SJSA1 (cell line): ENCODE measurements around the gene SHD. TPM values are rescaled to one million over a fixed set of nuclear protein-coding genes. Genes with fewer than 3 reads are reported as not detected.
A peak's percentile ranks its signal among the peaks of the same experiment; 100 is the strongest.
"Not testable (repeated sequence)": the region's sequence is repeated elsewhere in the genome, so short reads cannot be mapped to it uniquely, and the experiment has no call there.

ENCODE experiments used
- DNase-seq, 2 experiments: peaks; one replicate each; pipeline ENCODE4 v3.0.0-alpha.2; 2015 to 2020; ENCODE audit warnings: low spot score in 2 of 2, low read depth in 1 of 2
- H3K27ac ChIP-seq: fragments of 250-450 bp; sonication (Bioruptor Pico); 2 replicates; pipeline ENCODE4 v1.5.1; 2020; ENCODE audit warnings: mild to moderate bottlenecking, moderate library complexity
- H3K27me3 ChIP-seq: fragments of 250-450 bp; sonication (Bioruptor Pico); replicated peaks from 2 replicates; pipeline ENCODE4 v1.5.1; 2020; ENCODE audit warnings: mild to moderate bottlenecking, moderate library complexity
- H3K36me3 ChIP-seq: fragments of 250-450 bp; sonication (Bioruptor Pico); 2 replicates; pipeline ENCODE4 v1.5.1; 2020; ENCODE audit warnings: mild to moderate bottlenecking
- H3K4me1 ChIP-seq: fragments of 250-450 bp; sonication (Bioruptor Pico); replicated peaks from 2 replicates; pipeline ENCODE4 v1.6.1; 2021; ENCODE audit warnings: mild to moderate bottlenecking
- H3K4me3 ChIP-seq: fragments of 250-450 bp; sonication (Bioruptor Pico); 2 replicates; pipeline ENCODE4 v1.5.1; 2020; ENCODE audit warnings: mild to moderate bottlenecking
- H3K9me3 ChIP-seq: fragments of 250-450 bp; sonication (Bioruptor Pico); replicated peaks from 2 replicates; pipeline ENCODE4 v1.5.1; 2020; ENCODE audit warnings: mild to moderate bottlenecking
- total RNA-seq: library from RNA; depleted of rRNA; stranded (reverse); fragments of >200 nt; shearing (Covaris generic); gene quantifications from 2 replicates; pipeline ENCODE4 v1.2.3, GENCODE V29; 2014

Gene SHD
- total RNA-seq, 1 experiment from 2014 or later = not detected

DNA sequence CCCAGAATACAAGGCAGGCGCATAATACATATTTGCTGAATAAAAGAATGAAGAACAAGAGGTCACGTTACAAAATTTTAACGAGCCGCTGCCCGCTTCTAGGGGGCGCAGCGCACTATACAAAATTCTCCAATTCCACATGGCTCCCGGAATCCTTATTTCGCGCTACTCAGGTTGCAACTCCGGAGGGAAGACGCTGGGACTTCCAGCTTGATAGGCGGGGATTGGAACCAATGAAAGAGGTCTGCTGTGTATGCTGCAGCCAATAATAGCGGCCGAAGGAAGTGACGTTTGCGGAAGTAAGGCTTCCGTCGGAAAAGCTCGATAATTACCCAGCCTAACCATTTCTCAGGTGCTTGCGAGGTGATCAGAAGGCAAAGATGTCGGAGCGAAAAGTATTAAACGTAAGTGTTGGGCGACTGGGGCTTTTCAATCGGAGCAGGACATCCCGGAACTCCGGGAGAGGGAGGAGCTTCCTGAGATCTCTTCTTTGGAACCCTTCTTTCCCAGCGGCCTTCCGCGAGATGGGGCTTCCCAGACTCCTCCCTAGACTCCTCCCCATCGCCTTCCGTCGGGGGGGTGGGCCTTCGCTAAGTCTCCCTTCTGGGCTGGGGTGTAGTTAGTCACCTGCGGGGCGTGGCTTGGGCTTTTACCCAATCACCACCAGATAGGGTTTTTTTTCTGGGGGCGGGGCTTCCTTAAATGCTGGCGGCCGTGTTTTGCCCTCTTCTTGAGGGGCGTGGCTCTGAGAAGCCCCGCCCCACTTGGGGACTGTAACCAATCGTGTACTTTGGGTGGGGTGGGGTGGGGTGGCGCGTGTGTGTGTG lies 32.1 kb upstream of the SHD start, which contains the start of gene YJU2:
TSS of gene YJU2 (plus strand) at position 314 of the 827 bp plus-strand sequence. CDS start at position 381, 67 bp downstream.
- peak within 1 kb of the TSS; percentile 70 for H3K4me3 ChIP-seq
- no peaks in the 10 kb centered on the region; the same call in 1 of the 2 replicates for H3K9me3 ChIP-seq
- H3K27me3 ChIP-seq = no peaks in the 10 kb centered on the region
- peak within 1 kb of the TSS; percentile 94 for H3K27ac ChIP-seq
- peaks cover 31% of the 10 kb centered on the region for H3K36me3 ChIP-seq
- DNase-seq = peak; percentile 100
- H3K4me1 ChIP-seq = peaks cover 5% of the 10 kb centered on the region

DNA sequence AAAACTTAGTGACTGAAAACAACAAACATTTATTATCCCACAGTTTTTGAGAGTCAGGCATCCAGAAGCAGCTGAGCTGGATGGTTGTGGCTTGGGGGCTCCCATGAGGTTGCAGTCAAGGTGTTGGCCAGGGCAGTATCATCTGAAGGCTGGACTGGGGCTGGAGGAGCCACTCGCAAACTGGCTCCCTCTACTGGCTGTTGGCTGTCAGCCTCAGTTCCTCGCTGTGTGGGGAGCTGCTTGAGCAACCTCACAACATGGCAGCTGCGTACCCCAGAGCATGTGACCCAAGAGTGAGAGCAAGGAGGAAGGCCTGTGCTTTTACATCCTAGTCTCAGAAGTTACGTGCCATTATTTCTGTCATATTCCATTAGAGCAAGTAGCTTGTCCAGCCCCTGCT lies 22.5 kb upstream of the SHD start:
- H3K27me3 ChIP-seq = no peaks in the 10 kb centered on the region
- H3K4me1 ChIP-seq = no peaks in the 10 kb centered on the region
- H3K27ac ChIP-seq = no peak overlapping the region
- H3K36me3 ChIP-seq = peaks cover 62% of the 10 kb centered on the region
- H3K9me3 ChIP-seq = peaks cover 20% of the 10 kb centered on the region
- no peak overlapping the region for H3K4me3 ChIP-seq
- no peak for DNase-seq

DNA sequence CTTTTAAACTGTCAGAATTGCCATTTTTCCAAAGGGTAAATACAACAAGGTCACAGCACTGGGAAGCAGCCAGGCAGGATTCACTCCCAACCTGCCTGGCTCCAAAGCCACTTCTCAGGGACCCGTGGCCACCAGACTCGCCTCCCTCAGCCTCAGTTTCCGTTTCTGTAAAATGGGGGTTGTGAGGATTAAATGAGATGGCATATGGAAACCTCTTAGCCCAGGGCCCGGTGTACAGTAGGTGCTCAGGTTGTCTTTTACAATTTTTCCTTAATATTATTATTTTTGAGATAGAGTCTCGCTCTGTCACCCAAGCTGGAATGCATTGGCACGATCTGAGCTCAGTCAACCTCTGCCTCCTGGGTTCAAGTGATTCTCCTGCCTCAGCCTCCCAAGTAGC lies 22.0 kb upstream of the SHD start:
- Histone ChIP-seq H3K4me1 (no peaks in the 10 kb centered on the region), H3K27me3 (no peaks in the 10 kb centered on the region), H3K9me3 (peaks cover 20% of the 10 kb centered on the region), H3K36me3 (peaks cover 62% of the 10 kb centered on the region), H3K4me3 (no peak overlapping the region), H3K27ac (no peak overlapping the region)
- no peak for DNase-seq

DNA sequence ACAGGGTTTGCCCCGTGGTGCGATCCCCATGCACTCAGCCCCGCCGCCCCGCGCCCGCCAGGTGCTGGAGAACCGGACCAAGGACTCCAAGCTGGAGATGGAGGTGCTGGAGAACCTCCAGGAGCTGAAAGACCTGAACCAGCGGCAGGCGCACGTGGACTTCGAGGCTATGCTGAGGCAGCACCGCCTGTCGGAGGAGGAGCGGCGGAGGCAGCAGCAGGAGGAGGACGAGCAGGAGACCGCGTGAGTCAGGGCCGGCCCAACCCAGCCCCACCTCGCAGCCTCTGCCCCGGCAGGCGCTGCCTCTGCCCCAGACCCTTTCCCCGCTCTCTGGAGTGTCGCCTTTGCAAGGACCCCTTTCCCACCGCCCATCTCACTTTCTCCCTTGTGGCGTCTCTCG lies 20.9 kb upstream of the SHD start:
- DNase-seq = no peak
- Histone ChIP-seq H3K4me1 (no peaks in the 10 kb centered on the region), H3K9me3 (peaks cover 19% of the 10 kb centered on the region), H3K27me3 (no peaks in the 10 kb centered on the region), H3K36me3 (peaks cover 64% of the 10 kb centered on the region), H3K27ac (no peak overlapping the region), H3K4me3 (no peak overlapping the region)

DNA sequence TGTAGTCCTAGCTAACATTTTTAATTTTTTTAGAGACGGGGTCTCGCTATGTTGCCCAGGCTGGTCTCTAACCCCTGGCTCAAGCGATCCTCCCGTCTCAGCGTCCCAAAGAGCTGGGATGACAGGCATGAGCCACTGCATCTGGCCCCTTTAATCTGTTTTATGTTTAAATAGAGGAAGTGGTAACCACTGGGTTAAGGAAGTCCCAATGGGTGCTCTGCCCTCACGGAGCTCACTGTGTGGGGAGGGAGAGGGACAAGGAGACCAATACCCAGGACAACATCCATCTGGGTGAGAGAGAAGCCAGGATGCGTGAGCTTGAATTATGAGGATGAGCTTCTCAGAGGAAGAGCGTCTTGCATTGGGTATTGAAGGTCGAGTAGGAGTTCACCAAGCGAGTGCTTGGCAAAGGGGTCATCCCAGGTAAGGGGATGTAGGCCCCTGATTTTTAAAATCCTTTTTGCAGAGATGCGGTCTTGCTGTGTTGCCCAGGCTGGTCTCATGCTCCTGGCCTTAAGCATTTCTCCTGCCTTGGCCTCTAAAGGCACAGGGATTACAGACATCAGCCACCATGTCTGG lies 18.4 kb upstream of the SHD start:
- H3K27ac ChIP-seq = no peak overlapping the region
- DNase-seq = no peak
- no peaks in the 10 kb centered on the region for H3K27me3 ChIP-seq
- H3K36me3 ChIP-seq = peaks cover 44% of the 10 kb centered on the region
- no peak overlapping the region for H3K4me3 ChIP-seq
- no peaks in the 10 kb centered on the region for H3K4me1 ChIP-seq
- 0 out of 2 replicates have a peak, but pooled peaks cover 4% of the 10 kb centered on the region for H3K9me3 ChIP-seq

DNA sequence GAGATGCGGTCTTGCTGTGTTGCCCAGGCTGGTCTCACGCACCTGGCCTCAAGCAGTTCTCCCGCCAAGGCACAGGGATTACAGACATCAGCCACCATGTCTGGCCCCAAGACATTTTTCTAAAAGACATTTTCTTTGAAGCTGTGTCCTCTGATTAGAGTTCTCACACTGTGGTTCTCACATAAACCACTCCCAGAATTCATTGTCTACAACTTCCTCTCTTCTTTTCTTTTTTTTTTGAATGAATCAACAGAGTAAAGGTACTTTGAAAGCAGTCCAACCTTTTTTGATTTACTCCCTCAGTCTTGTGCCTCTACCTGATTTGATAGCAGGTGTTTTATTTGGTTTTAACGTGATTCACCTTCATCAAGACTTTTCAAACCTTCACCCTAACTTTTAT lies 14.3 kb upstream of the SHD start:
- H3K27ac ChIP-seq = no peak overlapping the region
- H3K27me3 ChIP-seq = no peaks in the 10 kb centered on the region
- no peaks in the 10 kb centered on the region for H3K9me3 ChIP-seq
- H3K4me3 ChIP-seq = no peak overlapping the region
- peaks cover 39% of the 10 kb centered on the region for H3K36me3 ChIP-seq
- DNase-seq = no peak
- no peaks in the 10 kb centered on the region for H3K4me1 ChIP-seq

DNA sequence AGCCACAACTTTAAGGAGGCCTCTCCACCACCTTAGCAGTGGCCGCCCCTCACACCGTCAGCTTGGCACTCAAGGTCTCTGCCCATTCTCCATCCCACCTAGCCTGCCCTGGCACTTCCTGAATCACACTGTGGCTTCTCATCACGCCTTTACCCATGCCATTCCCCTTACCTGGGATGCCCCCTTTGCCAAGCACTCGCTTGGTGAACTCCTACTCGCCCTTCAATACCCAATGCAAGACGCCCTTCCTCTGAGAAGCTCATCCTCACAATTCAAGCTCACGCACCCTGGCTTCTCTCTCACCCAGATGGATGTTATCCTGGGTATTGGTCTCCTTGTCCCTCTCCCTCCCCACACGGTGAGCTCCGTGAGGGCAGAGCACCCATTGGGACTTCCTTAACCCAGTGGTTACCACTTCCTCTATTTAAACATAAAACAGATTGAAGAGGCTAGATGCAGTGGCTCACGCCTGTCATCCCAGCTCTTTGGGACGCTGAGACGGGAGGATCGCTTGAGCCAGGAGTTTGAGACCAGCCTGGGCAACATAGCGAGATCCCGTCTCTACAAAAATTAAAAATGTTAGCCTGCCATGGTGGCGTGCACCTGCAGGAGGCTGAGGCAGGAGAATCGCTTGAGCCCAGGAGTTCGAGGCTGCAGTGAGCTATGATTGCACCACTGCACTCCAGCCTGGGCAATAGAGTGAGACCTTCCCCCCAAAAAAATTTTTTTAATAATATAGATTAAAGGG lies 12.6 kb upstream of the SHD start:
- Histone ChIP-seq H3K27ac (no peak overlapping the region), H3K4me3 (no peak overlapping the region), H3K4me1 (no peaks in the 10 kb centered on the region), H3K27me3 (no peaks in the 10 kb centered on the region), H3K9me3 (no peaks in the 10 kb centered on the region), H3K36me3 (peaks cover 31% of the 10 kb centered on the region)
- no peak for DNase-seq

DNA sequence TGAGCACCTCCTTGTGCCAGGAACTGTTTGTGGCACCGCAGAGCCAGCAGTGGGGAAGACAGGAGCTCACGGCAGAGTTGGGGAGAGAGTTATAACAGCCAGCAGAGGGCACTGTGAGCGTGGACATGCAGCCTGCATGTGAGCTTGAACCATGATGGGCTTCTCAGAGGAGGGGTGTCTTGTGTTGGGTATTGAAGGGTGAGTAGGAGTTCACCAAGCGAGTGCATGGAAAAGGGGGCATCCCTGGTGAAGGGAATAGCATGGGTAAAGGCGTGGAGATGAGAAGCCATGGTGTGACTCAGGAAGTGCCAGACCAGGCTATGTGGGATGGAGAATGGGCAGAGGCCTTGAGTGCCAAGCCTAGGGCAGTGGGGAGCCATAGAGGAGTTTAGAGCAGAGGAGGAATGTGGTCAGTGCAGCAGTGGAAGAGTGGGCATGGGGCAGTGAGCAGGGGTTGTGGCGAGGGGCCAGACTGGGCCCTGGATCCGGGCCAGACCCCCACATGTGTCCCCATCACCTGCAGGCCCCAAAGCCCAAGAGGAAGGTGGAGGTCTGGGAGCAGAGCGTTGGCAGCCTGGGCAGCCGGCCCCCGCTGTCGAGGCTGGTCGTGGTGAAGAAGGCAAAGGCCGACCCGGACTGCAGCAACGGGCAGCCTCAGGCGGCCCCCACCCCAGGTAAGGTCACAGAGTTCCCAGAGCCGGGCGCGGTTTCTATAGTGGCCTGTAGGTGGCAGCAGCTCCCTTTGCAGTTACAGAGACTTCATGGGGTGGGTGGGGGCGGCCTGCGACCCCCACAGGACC lies 11.8 kb upstream of the SHD start:
- H3K4me1 ChIP-seq = no peaks in the 10 kb centered on the region
- H3K9me3 ChIP-seq = no peaks in the 10 kb centered on the region
- peak; percentile 48 to 72 for DNase-seq
- H3K36me3 ChIP-seq = peaks cover 27% of the 10 kb centered on the region
- no peaks in the 10 kb centered on the region for H3K27me3 ChIP-seq
- H3K4me3 ChIP-seq = no peak overlapping the region
- H3K27ac ChIP-seq = no peak overlapping the region

DNA sequence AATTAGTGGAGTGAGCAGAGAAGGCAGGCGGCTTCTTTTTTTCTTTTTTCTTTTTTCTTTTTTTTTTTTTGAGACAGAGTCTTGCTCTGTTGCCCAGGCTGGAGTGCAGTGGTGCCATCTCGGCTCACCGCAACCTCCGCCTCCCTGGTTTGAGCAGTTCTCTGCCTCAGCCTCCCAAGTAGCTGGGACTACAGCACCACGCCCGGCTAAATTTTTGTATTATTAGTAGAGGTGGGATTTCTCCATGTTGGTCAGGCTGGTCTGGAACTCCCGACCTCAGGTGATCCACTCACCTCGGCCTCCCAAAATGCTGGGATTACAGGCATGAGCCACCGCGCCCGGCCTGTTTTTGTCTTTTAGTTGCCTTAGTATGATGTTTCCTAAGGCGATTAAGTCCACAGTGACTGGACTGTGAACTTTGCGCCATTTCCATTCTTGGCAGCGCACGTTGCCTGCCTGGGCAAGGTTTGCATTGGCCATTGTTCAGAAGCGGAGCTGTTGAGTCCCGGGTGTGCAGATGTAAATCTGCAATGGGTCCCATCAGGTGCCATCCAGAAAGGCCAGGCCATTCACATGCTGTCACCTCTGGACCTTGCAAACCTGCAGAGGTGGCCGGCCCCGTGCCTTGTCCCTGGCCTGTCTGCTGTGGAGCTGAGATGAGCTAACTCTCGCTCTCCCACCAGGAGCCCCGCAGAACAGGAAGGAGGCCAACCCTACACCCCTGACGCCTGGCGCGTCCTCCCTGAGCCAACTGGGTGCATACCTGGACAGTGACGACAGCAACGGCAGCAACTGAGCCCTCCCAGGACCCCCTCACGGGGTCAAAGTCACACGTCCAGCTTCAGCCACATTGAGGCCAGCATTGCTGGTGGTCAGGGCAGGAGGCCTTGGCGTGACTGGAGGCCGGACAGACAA lies 10.9 kb upstream of the SHD start:
- DNase-seq = no peak
- Histone ChIP-seq H3K27ac (no peak overlapping the region), H3K9me3 (no peaks in the 10 kb centered on the region), H3K4me1 (no peaks in the 10 kb centered on the region), H3K4me3 (no peak overlapping the region), H3K27me3 (no peaks in the 10 kb centered on the region), H3K36me3 (peaks cover 21% of the 10 kb centered on the region)

DNA sequence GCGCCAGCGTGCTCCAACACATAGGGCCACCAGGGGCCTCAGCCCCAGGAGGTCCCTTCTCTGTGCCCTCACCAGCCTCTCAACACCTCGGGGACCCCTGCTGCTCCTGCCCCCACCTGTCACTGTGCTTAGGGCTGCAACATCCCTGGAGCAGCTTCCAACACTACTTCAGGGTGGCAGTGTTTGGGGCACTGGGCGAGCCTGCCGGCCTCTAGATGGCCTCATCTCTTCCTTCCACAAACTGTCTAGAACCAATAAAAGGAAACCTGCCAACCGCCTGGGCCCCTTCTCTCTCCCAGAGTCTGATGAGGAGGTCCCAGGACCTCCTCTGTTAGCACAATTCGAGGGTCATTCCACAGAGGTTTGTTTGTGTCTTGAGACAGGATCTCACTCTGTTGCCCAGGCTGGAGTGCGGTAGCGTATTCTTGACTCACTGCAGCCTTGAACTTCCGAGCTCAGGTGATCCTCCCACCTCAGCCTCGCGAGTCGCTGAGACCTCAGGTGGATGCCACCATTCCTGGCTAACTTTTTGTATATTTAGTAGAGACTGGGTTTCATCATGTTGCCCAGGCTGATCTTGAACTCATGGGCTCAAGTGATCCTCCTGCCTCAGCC lies 10.1 kb upstream of the SHD start:
- no peak overlapping the region for H3K27ac ChIP-seq

DNA sequence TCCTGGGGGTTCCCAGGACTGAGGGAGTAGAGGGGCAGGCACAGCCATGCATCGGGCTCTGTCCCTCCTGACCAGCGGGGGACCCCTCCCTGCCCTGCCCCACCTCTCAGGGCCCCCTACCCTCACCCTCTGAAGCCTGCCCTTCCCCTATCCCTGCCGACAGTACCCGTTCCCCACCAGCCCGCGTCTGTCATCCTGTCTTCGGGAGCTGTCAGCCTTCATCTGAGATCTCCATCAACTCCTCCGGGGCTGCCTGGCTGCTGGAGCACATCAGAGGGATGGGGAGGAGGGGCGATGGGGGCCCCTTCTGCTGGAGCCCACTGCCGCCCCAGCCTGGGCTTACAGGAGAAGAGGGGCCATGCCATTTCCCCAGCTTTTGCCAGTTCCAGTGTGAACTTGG lies 6.2 kb upstream of the SHD start:
- Histone ChIP-seq H3K36me3 (peaks cover 12% of the 10 kb centered on the region), H3K9me3 (no peaks in the 10 kb centered on the region), H3K4me1 (no peaks in the 10 kb centered on the region), H3K27ac (no peak overlapping the region), H3K27me3 (peaks cover 10% of the 10 kb centered on the region), H3K4me3 (no peak overlapping the region)
- DNase-seq = no peak

More for the DNA sequence above, 10.1 kb upstream of the SHD start:
- H3K27me3 ChIP-seq = no peaks in the 10 kb centered on the region
- H3K36me3 ChIP-seq = peaks cover 19% of the 10 kb centered on the region
- no peaks in the 10 kb centered on the region for H3K4me1 ChIP-seq
- no peak overlapping the region for H3K4me3 ChIP-seq
- H3K9me3 ChIP-seq = no peaks in the 10 kb centered on the region
- no peak for DNase-seq

DNA sequence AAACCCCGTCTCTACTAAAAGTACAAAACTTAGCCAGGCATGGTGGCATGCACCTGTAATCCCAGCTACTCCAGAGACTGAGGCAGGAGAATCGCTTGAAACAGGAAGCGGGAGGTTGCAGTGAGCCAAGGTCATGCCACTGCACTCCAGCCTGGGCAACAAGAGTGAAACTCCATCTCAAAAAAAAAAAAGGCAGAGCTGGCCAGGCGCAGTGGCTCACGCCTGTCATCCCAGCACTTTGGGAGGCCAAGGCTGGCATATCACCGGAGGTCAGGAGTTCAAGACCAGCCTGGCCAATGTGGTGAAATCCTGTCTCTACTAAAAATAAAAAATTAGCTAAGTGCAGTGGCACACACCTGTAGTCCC lies 4.8 kb upstream of the SHD start:
- H3K27ac ChIP-seq, H3K4me3 ChIP-seq, H3K4me1 ChIP-seq, H3K36me3 ChIP-seq, H3K9me3 ChIP-seq, DNase-seq: not testable (repeated sequence)
- H3K27me3 ChIP-seq = peaks cover 16% of the 10 kb centered on the region
